Vagina (tissue), 2 donors: ENCODE data around the gene NFASC. TPM values are rescaled to one million over a fixed set of nuclear protein-coding genes. Genes with fewer than 3 reads are reported as not detected.

Experiments used
- DNase-seq, 2 donors: peaks; one replicate each; pipeline ENCODE4 v3.0.0-alpha.2; 2017; ENCODE audit errors: extremely low spot score in 2 of 2
- H3K27ac ChIP-seq: fragments of 200-600 bp; sonication (generic); one replicate; pipeline ENCODE4 v1.5.1; 2019
- H3K27me3 ChIP-seq: fragments of 200-600 bp; sonication (generic); one replicate; pipeline ENCODE4 v1.5.1; 2019
- H3K36me3 ChIP-seq, 2 donors: fragments of 200-600 bp; sonication (generic); one replicate each; pipeline ENCODE4 v1.5.1; 2017 to 2019
- H3K4me1 ChIP-seq: fragments of 200-600 bp; sonication (generic); one replicate; pipeline ENCODE4 v1.5.1; 2019
- H3K4me3 ChIP-seq, 2 donors: fragments of 200-600 bp; sonication (generic); 1 replicate in 1 of 2; 2 replicates in 1 of 2; pipeline ENCODE4 v1.5.1; 2016 to 2019
- H3K9me3 ChIP-seq: fragments of 200-600 bp; sonication (generic); one replicate; pipeline ENCODE4 v1.5.1; 2019
- POLR2A ChIP-seq, 2 donors: fragments of 450-650 bp; IDR thresholded peaks; one replicate each; pipeline ENCODE4 v1.6.1; 2017; ENCODE audit warnings: antibody characterized with exemption in 2 of 2, mild to moderate bottlenecking in 2 of 2, moderate library complexity in 2 of 2
- POLR2AphosphoS5 ChIP-seq, 2 donors: sonication (generic); formaldehyde crosslinking; IDR thresholded peaks; one replicate each; pipeline ENCODE4 v1.9.0; 2017; ENCODE audit warnings: antibody characterized with exemption in 2 of 2, mild to moderate bottlenecking in 2 of 2, low read depth in 1 of 2; ENCODE audit not compliant: insufficient read depth in 1 of 2
- intact Hi-C: fragments of 100-400 bp; cut with DNase I; formaldehyde crosslinking; loops from one replicate; pipeline ENCODE4 v1.15.1; 2023
- total RNA-seq: library from RNA; depleted of rRNA; stranded (reverse); fragments of >200 nt; gene quantifications from one replicate; pipeline ENCODE4 v1.2.3, GENCODE V29; 2016
- TF ChIP-seq, protein P1 (sequence below), 3 experiments: fragments of 450-650 bp in 2 of 3; fragments of 200-600 bp in 1 of 3; sonication (generic) in 1 of 3; IDR thresholded peaks; one replicate each; pipeline ENCODE4 v1.5.1; 2017 to 2019; ENCODE audit warnings: antibody characterized with exemption in 3 of 3, mild to moderate bottlenecking in 2 of 3, moderate library complexity in 2 of 3

The NFASC gene
- total RNA-seq, 1 donor from 2014 or later: 23.3 TPM

DNA sequence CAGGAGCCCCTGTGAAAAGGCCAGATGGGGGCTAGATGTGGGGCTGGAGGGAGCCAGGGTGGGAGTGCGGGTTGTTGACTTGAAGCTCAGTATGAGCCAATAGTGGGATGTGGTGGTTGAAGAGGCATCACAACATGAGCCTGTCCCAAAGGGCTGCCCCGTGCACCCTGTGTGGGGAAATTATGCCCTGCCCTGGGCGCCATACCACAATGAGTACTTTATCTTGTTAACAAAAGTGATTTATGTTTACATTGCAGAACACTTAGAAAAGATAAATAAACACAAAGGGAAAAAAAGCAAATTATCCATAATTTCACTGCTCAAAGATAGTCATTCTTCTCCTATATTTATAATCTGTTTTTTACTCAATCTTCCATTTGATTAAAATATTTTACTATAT lies 1.6 kb upstream of the NFASC start:
- no peaks in the 10 kb centered on the region for H3K27me3 ChIP-seq
- DNase-seq: no peak
- H3K27ac ChIP-seq: no peak overlapping the region
- peaks cover 10% of the 10 kb centered on the region for H3K4me1 ChIP-seq
- H3K36me3 ChIP-seq: no peaks in the 10 kb centered on the region
- no peaks in the 10 kb centered on the region for H3K9me3 ChIP-seq
- no peak for TF ChIP-seq POLR2AphosphoS5 (IDR thresholded peaks at IDR 0.05; ENCODE audit: insufficient read depth in 1 of 2, low read depth in 1 of 2)
- TF ChIP-seq, protein P1, sequence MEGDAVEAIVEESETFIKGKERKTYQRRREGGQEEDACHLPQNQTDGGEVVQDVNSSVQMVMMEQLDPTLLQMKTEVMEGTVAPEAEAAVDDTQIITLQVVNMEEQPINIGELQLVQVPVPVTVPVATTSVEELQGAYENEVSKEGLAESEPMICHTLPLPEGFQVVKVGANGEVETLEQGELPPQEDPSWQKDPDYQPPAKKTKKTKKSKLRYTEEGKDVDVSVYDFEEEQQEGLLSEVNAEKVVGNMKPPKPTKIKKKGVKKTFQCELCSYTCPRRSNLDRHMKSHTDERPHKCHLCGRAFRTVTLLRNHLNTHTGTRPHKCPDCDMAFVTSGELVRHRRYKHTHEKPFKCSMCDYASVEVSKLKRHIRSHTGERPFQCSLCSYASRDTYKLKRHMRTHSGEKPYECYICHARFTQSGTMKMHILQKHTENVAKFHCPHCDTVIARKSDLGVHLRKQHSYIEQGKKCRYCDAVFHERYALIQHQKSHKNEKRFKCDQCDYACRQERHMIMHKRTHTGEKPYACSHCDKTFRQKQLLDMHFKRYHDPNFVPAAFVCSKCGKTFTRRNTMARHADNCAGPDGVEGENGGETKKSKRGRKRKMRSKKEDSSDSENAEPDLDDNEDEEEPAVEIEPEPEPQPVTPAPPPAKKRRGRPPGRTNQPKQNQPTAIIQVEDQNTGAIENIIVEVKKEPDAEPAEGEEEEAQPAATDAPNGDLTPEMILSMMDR (IDR thresholded peaks at IDR 0.05): no peak
- no peak for TF ChIP-seq POLR2A (IDR thresholded peaks at IDR 0.05)
- intact Hi-C loops: no loop called here
- H3K4me3 ChIP-seq: no peak overlapping the region

- TF ChIP-seq POLR2A (IDR thresholded peaks at IDR 0.05) (no peak), POLR2AphosphoS5 (IDR thresholded peaks at IDR 0.05; ENCODE audit: insufficient read depth in 1 of 2, low read depth in 1 of 2) (no peak)
- TF ChIP-seq, protein P1 (IDR thresholded peaks at IDR 0.05): no peak
- DNase-seq: no peak
Measured at GRCh38 chr1:204871405-204872037, 859 bp downstream of the NFASC start.

DNA sequence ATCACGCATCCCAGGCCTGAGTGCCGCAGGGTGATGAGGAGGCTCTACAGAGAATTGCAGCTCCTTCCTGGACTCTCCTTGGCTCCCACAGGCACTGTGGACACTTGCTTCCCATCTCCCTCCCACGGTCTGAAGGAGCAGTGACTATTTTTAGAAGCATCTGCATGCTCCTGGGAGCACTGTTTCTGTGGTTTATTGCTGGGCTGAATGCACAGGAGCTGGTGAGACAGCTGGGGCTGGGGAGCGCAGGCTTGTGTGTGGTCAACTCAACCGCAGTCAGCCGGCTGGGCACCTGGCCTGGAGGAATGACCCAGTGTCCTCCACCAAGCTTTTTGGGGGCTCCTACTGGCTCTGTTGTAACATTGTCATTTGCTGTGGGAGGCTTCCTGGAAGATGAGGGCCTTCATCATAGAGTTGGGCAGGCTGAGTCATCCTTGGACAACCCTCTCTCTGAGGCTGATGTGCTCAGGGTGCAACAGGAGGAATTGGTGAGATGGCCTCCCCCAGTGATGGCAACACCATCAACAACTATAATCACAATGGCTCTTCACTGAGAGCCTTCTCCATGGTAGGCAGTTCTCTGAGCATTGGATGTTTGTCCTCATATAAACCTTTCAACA lies 1.7 kb downstream of the NFASC start:
- Histone ChIP-seq H3K36me3 (no peaks in the 10 kb centered on the region), H3K27me3 (no peaks in the 10 kb centered on the region), H3K4me3 (no peak overlapping the region), H3K9me3 (no peaks in the 10 kb centered on the region), H3K4me1 (peaks cover 10% of the 10 kb centered on the region), H3K27ac (no peak overlapping the region)
- TF ChIP-seq, protein P1 (IDR thresholded peaks at IDR 0.05): no peak
- no peak for TF ChIP-seq POLR2A (IDR thresholded peaks at IDR 0.05)
- no peak for TF ChIP-seq POLR2AphosphoS5 (IDR thresholded peaks at IDR 0.05; ENCODE audit: insufficient read depth in 1 of 2, low read depth in 1 of 2)
- DNase-seq: no peak
- intact Hi-C loops: no loop called here

More at GRCh38 chr1:204871405-204872037, 859 bp downstream of the NFASC start:
- Histone ChIP-seq H3K27me3 (no peaks in the 10 kb centered on the region), H3K9me3 (no peaks in the 10 kb centered on the region), H3K27ac (no peak overlapping the region), H3K4me1 (peaks cover 10% of the 10 kb centered on the region), H3K36me3 (no peaks in the 10 kb centered on the region), H3K4me3 (no peak overlapping the region)
- intact Hi-C loops: no loop called here

DNA sequence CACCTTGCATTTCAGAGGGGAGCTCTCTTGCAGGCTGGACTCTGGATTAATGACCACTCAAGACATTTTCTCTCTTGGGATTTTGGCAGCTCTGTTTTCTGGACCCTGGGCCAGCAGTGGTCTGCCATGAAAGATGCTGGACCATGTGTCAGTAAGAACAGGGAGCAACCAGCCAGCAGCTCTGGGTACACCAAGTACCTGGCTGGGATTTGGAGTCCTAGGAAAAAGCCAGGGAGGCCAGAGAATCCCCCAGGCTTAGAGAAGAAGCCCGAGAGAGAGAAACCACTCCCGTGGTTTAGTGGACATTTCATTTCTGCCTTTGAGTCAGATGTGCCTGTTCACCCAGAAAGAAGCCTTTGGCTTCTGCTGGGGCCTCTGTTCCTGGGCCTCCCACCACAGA lies 2.5 kb downstream of the NFASC start:
- H3K4me1 ChIP-seq: peaks cover 16% of the 10 kb centered on the region
- intact Hi-C loops: no loop called here
- TF ChIP-seq, protein P1 (IDR thresholded peaks at IDR 0.05): no peak

DNA sequence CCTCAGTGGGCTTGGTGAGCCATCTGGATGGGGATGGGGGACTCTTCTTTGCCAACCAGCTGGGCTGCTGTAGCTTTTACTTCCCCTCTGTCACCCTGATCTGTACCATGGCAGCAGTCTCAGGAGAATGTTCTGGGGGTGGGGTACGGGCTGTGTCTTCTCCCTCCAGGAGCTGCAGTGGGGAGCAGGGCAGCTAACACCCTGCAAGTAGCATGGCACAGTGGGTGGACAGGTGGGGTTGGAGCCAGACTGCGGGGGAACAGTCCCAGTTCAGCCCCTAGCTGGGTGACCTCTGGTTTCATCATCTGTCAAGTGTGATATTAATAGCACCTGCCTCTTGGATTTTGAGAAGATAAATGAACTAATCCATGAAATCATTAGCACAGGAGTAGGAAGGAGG lies 3.1 kb downstream of the NFASC start:
- Histone ChIP-seq H3K27ac (no peak overlapping the region), H3K27me3 (no peaks in the 10 kb centered on the region), H3K4me1 (peaks cover 21% of the 10 kb centered on the region), H3K9me3 (no peaks in the 10 kb centered on the region), H3K4me3 (no peak overlapping the region), H3K36me3 (no peaks in the 10 kb centered on the region)
- intact Hi-C loops: no loop called here
- DNase-seq: no peak
- no peak for TF ChIP-seq POLR2AphosphoS5 (IDR thresholded peaks at IDR 0.05; ENCODE audit: insufficient read depth in 1 of 2, low read depth in 1 of 2)
- no peak for TF ChIP-seq POLR2A (IDR thresholded peaks at IDR 0.05)
- TF ChIP-seq, protein P1 (IDR thresholded peaks at IDR 0.05): no peak

More for the DNA sequence above, 2.5 kb downstream of the NFASC start:
- no peak for DNase-seq
- H3K27ac ChIP-seq: no peak overlapping the region
- H3K27me3 ChIP-seq: no peaks in the 10 kb centered on the region
- no peak overlapping the region for H3K4me3 ChIP-seq
- no peaks in the 10 kb centered on the region for H3K36me3 ChIP-seq
- H3K9me3 ChIP-seq: no peaks in the 10 kb centered on the region
